Neural cell (in vitro differentiated cells): ENCODE data around the gene USP20. TPM values are rescaled to one million over a fixed set of nuclear protein-coding genes. Genes with fewer than 3 reads are reported as not detected.

Experiments used
- H2AFZ ChIP-seq: fragments of 200-600, 300-800 bp; sonication (generic), shearing (Covaris generic); 2 replicates; pipeline ENCODE4 v1.6.0; 2014; ENCODE audit warnings: low read depth, mild to moderate bottlenecking, antibody characterized with exemption, low read length, moderate library complexity
- H3F3A ChIP-seq: fragments of 200-600 bp; shearing (Covaris generic); 2 replicates; pipeline ENCODE4 v1.6.1; 2016; ENCODE audit warnings: mild to moderate bottlenecking, moderate library complexity, mixed read lengths, antibody characterized with exemption, low read length; ENCODE audit not compliant: insufficient read depth, poor library complexity, severe bottlenecking
- H3K27ac ChIP-seq: fragments of 200-600, 300-800 bp; sonication (generic), shearing (Covaris generic); 2 replicates; pipeline ENCODE4 v1.5.1; 2014; ENCODE audit warnings: mild to moderate bottlenecking, low read length, moderate library complexity
- H3K27me3 ChIP-seq: fragments of 300-800, 200-600 bp; sonication (generic), shearing (Covaris generic); 2 replicates; pipeline ENCODE4 v1.6.0; 2014; ENCODE audit warnings: mild to moderate bottlenecking, low read depth, low read length, moderate library complexity; ENCODE audit not compliant: insufficient read depth
- H3K36me3 ChIP-seq: fragments of 300-800, 200-600 bp; sonication (generic), shearing (Covaris generic); 2 replicates; pipeline ENCODE4 v1.5.1; 2014; ENCODE audit warnings: mild to moderate bottlenecking, antibody characterized with exemption, low read length, moderate library complexity; ENCODE audit not compliant: insufficient read depth
- H3K4me2 ChIP-seq: fragments of 300-800, 200-600 bp; sonication (generic), shearing (Covaris generic); 2 replicates; pipeline ENCODE4 v1.6.0; 2014; ENCODE audit warnings: mild to moderate bottlenecking, low read length
- H3K4me3 ChIP-seq: fragments of 300-800, 200-600 bp; sonication (generic), shearing (Covaris generic); 2 replicates; pipeline ENCODE4 v1.5.1; 2014; ENCODE audit warnings: mild to moderate bottlenecking, low read length, moderate library complexity
- H3K79me2 ChIP-seq: fragments of 200-600 bp; shearing (Covaris generic); replicated peaks from 2 replicates; pipeline ENCODE4 v1.6.0; 2014; ENCODE audit warnings: mild to moderate bottlenecking, low read length, moderate library complexity; ENCODE audit not compliant: insufficient read depth
- H3K9ac ChIP-seq: fragments of 300-800, 200-600 bp; sonication (generic), shearing (Covaris generic); 2 replicates; pipeline ENCODE4 v1.6.1; 2016; ENCODE audit warnings: mild to moderate bottlenecking, low read length, mixed read lengths
- H3K9me2 ChIP-seq: fragments of 200-600 bp; shearing (Covaris generic); 2 replicates; pipeline ENCODE4 v1.6.1; 2016; ENCODE audit warnings: mild to moderate bottlenecking, low read length, mixed read lengths; ENCODE audit not compliant: insufficient read depth
- H3K9me3 ChIP-seq: fragments of 200-600, 300-800 bp; sonication (generic), shearing (Covaris generic); 2 replicates; pipeline ENCODE4 v1.6.1; 2016; ENCODE audit warnings: mild to moderate bottlenecking, mixed run types, low read length, moderate library complexity, mixed read lengths
- H4K20me1 ChIP-seq: fragments of 200-600 bp; shearing (Covaris generic); 2 replicates; pipeline ENCODE4 v1.6.1; 2016; ENCODE audit warnings: mild to moderate bottlenecking, mixed run types; ENCODE audit not compliant: insufficient read depth
- CTCF ChIP-seq: fragments of 450-650 bp; IDR thresholded peaks from 2 replicates; pipeline ENCODE4 v1.5.1; 2014; ENCODE audit warnings: antibody characterized with exemption, mild to moderate bottlenecking, moderate library complexity; ENCODE audit not compliant: poor library complexity, severe bottlenecking
- EP300 ChIP-seq: fragments of 450-650 bp; conservative IDR thresholded peaks from 2 replicates; pipeline ENCODE4 v1.6.1; 2014; ENCODE audit warnings: antibody characterized with exemption, mild to moderate bottlenecking, moderate library complexity; ENCODE audit not compliant: poor library complexity, severe bottlenecking
- EZH2 ChIP-seq: fragments of 200-600, 300-800 bp; shearing (Covaris generic), sonication (generic); IDR thresholded peaks from 2 replicates; pipeline ENCODE4 v1.6.1; 2014; ENCODE audit warnings: antibody characterized with exemption, low read length, borderline replicate concordance, mild to moderate bottlenecking; ENCODE audit not compliant: insufficient read depth, poor library complexity, severe bottlenecking
- MXI1 ChIP-seq: fragments of 450-650 bp; conservative IDR thresholded peaks from 2 replicates; pipeline ENCODE4 v1.6.1; 2014; ENCODE audit warnings: antibody characterized with exemption, mild to moderate bottlenecking; ENCODE audit not compliant: poor library complexity, severe bottlenecking
- POLR2AphosphoS5 ChIP-seq: IDR thresholded peaks from 2 replicates; pipeline ENCODE4 v1.6.1; 2012
- RAD21 ChIP-seq: fragments of 450-650 bp; conservative IDR thresholded peaks from 2 replicates; pipeline ENCODE4 v1.6.1; 2014; ENCODE audit warnings: antibody characterized with exemption, mild to moderate bottlenecking, moderate library complexity
- REST ChIP-seq: IDR thresholded peaks from 2 replicates; pipeline ENCODE4 v1.6.1; 2012; ENCODE audit warnings: borderline replicate concordance
- SMC3 ChIP-seq: fragments of 450-650 bp; conservative IDR thresholded peaks from 2 replicates; pipeline ENCODE4 v1.6.1; 2014; ENCODE audit warnings: antibody characterized with exemption, mild to moderate bottlenecking, moderate library complexity; ENCODE audit not compliant: poor library complexity
- TAF1 ChIP-seq: IDR thresholded peaks from 2 replicates; pipeline ENCODE4 v1.6.1; 2012; ENCODE audit warnings: low read depth
- polyA plus RNA-seq: library from polyadenylated mRNA; depleted of rRNA; stranded (reverse); fragments of >200 nt; gene quantifications from 2 replicates; pipeline ENCODE4 v1.2.3, GENCODE V29; 2014

USP20 gene
- polyA plus RNA-seq, 1 donor from 2014 or later = 39.8 TPM

DNA sequence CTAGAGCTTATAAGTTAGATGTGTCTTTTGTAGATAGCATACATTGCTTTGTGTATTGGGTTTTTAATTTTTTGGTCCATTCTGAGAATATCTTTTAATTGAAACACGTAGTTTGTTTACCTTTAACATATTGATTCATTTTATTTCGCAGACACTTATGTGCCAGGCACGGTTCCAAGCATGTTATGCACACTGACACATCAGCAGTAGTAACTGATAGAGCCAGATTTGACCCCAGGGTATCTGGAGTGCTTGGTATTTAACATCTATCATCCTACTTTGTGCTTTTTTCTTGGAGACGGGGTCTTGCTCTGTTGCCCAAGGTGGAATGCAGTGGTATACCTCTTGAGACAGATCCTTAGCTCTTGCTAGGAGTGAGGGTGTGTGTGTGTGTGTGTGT lies 71.9 kb downstream of the USP20 start:
- H3K79me2 ChIP-seq = no peaks in the 10 kb centered on the region
- no peaks in the 10 kb centered on the region for H3K9me3 ChIP-seq
- H3K36me3 ChIP-seq = no peaks in the 10 kb centered on the region
- H4K20me1 ChIP-seq = no peaks in the 10 kb centered on the region
- H3K27me3 ChIP-seq = no peaks in the 10 kb centered on the region
- H3K9me2 ChIP-seq = no peaks in the 10 kb centered on the region
- no peak overlapping the region for H3K9ac ChIP-seq
- no peaks in the 10 kb centered on the region for H3F3A ChIP-seq
- no peak overlapping the region for H3K4me2 ChIP-seq
- H3K27ac ChIP-seq = no peak overlapping the region
- H2AFZ ChIP-seq = no peak overlapping the region
- H3K4me3 ChIP-seq = no peak overlapping the region
- TF ChIP-seq MXI1 (no peak), REST (no peak)

DNA sequence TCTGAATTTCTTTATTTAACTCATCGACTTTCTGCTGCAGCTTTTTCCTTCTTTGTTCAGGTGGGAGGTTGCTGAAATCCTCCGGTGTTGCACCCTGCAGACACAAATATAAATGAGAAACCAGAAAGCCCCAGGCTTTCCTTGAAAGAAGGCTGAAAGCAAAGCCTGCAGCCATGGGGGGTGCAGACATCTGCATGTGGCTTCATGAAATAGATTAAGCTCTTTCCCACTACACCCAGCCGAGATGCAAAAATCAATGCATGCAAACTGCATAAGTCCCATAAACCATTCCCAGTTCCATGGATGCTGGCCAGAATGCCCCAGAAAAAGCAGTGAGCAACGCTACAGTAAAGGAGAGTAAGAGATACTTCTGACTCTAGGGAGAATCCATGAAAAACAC lies 73.6 kb downstream of the USP20 start:
- Histone ChIP-seq H3K4me2 (no peak overlapping the region), H4K20me1 (no peaks in the 10 kb centered on the region), H3K9me3 (no peaks in the 10 kb centered on the region), H3F3A (no peaks in the 10 kb centered on the region), H3K4me3 (no peak overlapping the region), H3K27ac (no peak overlapping the region), H3K27me3 (no peaks in the 10 kb centered on the region), H3K36me3 (no peaks in the 10 kb centered on the region), H2AFZ (no peak overlapping the region), H3K79me2 (no peaks in the 10 kb centered on the region), H3K9ac (no peak overlapping the region), H3K9me2 (no peaks in the 10 kb centered on the region)
- TF ChIP-seq SMC3 (no peak), RAD21 (no peak), MXI1 (no peak), TAF1 (no peak), POLR2AphosphoS5 (no peak), EZH2 (no peak), EP300 (no peak), CTCF (no peak), REST (no peak)
